T-cell (primary cell): ENCODE results near the gene ZKSCAN2. TPM values are rescaled to one million over a fixed set of nuclear protein-coding genes. Genes with fewer than 3 reads are reported as not detected.

Source experiments
- ATAC-seq, 4 experiments: fragments of 200-7000 bp in 3 of 4; fragments of 150-1000 bp in 1 of 4; cut with Tn5 transposase; replicated peaks in 1 of 4; 1 replicate in 3 of 4; 2 replicates in 1 of 4; pipeline ENCODE4 v1.10.0; 2021; ENCODE audit warnings: moderate library complexity in 3 of 4, mild to moderate bottlenecking in 2 of 4, moderate number of reproducible peaks in 1 of 4
- CTCF ChIA-PET, 2 donors: fragments of 300-600 bp; sonication (Branson Sonifier 250); formaldehyde crosslinking; loops; one replicate each; lab custom pipeline; 2022; ENCODE audit warnings: antibody characterized with exemption in 2 of 2; lab: Charles Lee
- POLR2A ChIA-PET, 2 donors: fragments of 300-600 bp; sonication (Branson Sonifier 250); formaldehyde crosslinking; loops; one replicate each; lab custom pipeline; 2022; ENCODE audit warnings: antibody characterized with exemption in 2 of 2; lab: Charles Lee
- DNase-seq, 35 experiments: peaks; one replicate each; pipeline versions ENCODE4 v3.0.0 to v3.0.0-alpha.2; 2013 to 2023
- H3K27ac ChIP-seq: one replicate; pipeline ENCODE4 v1.5.1; 2013; ENCODE audit warnings: low read length
- H3K27me3 ChIP-seq, 2 experiments: replicated peaks in 1 of 2; 1 replicate in 1 of 2; 2 replicates in 1 of 2; pipeline versions ENCODE4 v1.6.1 to v1.7.0; 2013; ENCODE audit warnings: low read length in 1 of 2, mixed read lengths in 1 of 2; ENCODE audit not compliant: control insufficient read depth in 2 of 2, insufficient read depth in 2 of 2; ENCODE audit errors: extremely low read depth in 1 of 2
- H3K36me3 ChIP-seq, 2 donors: 1 replicate in 1 of 2; 2 replicates in 1 of 2; pipeline versions ENCODE4 v1.6.1 to v1.7.0; 2013; ENCODE audit warnings: low read length in 1 of 2; ENCODE audit not compliant: control insufficient read depth in 2 of 2, insufficient read depth in 1 of 2; ENCODE audit errors: extremely low read depth in 1 of 2
- H3K4me1 ChIP-seq, 2 experiments: 1 replicate in 1 of 2; 2 replicates in 1 of 2; pipeline versions ENCODE4 v1.6.1 to v1.7.0; 2013; ENCODE audit warnings: low read length in 2 of 2, mixed read lengths in 1 of 2; ENCODE audit not compliant: insufficient read depth in 2 of 2, control insufficient read depth in 1 of 2; ENCODE audit errors: extremely low read depth in 1 of 2
- H3K4me3 ChIP-seq, 2 donors: 1 replicate in 1 of 2; 2 replicates in 1 of 2; pipeline versions ENCODE4 v1.5.1 to v1.7.0; 2013; ENCODE audit warnings: mild to moderate bottlenecking in 2 of 2, low read length in 1 of 2, moderate library complexity in 1 of 2; ENCODE audit not compliant: control insufficient read depth in 1 of 2; ENCODE audit errors: extremely low read depth in 1 of 2
- H3K9me3 ChIP-seq: 2 replicates; pipeline ENCODE4 v1.7.0; 2013
- H3K27ac Mint-ChIP-seq, 2 donors: one replicate each; pipeline ENCODE4 v1.8.0; 2020 to 2021; ENCODE audit warnings: mild to moderate bottlenecking in 2 of 2, mixed read lengths in 2 of 2
- H3K27me3 Mint-ChIP-seq, 2 donors: one replicate each; pipeline ENCODE4 v1.8.0; 2021 to 2022; ENCODE audit warnings: mixed read lengths in 2 of 2
- H3K36me3 Mint-ChIP-seq: one replicate; pipeline ENCODE4 v1.8.0; 2021; ENCODE audit warnings: mixed read lengths
- H3K4me1 Mint-ChIP-seq, 3 donors: one replicate each; pipeline ENCODE4 v1.8.0; 2020 to 2022; ENCODE audit warnings: mixed read lengths in 3 of 3, mild to moderate bottlenecking in 1 of 3
- H3K4me3 Mint-ChIP-seq, 3 donors: one replicate each; pipeline ENCODE4 v1.8.0; 2020 to 2022; ENCODE audit warnings: mild to moderate bottlenecking in 3 of 3, mixed read lengths in 3 of 3, moderate library complexity in 3 of 3
- H3K9me3 Mint-ChIP-seq, 3 donors: one replicate each; pipeline ENCODE4 v1.8.0; 2020 to 2022; ENCODE audit warnings: mixed read lengths in 3 of 3
- WGBS: methylation state at CpG from one replicate; pipeline ENCODE4 v1.1.5; 2013; ENCODE audit warnings: missing lambda C conversion rate; ENCODE audit not compliant: insufficient coverage; 5-methylcytosine and 5-hydroxymethylcytosine counted together
- total RNA-seq, 35 experiments: library from RNA in 6 of 35; stranded (reverse) in 6 of 35; fragments of 120-200 nt in 1 of 35; gene quantifications; one replicate each; pipeline versions ENCODE4 v1.2.1 to v1.2.4 and lab custom pipeline; 2013 to 2026

Gene ZKSCAN2
- total RNA-seq, 5 donors from 2014 or later (not counting 1 experiment from before 2014, with no cell fraction given), result 3.2 to 6.4 (median 4.7) TPM

DNA sequence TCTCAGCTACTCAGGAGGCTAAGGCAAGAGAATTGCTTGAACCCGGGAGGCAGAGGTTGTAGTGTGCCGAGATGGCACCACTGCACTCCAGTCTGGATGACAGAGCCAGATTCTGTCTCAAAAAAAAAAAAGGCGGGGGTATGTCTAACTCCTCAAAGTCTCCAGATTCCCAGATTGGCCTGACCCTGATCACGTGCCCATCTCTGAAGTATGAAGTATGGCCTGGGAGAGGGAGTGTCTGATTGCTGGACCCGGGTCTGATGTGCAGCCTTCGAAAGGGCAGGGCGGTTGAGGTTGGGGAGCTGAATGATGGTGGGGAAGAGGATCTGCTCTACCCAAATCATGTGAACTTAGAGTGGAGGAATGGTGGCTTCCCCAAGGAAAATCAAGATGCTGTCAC lies 58.2 kb downstream of the ZKSCAN2 start:
- Histone ChIP-seq H3K36me3 (no peaks in the 10 kb centered on the region), H3K4me3 (no peak overlapping the region), H3K27me3 (no peaks in the 10 kb centered on the region), H3K4me1 (no peaks in the 10 kb centered on the region), H3K27ac (no peak overlapping the region), H3K9me3 (no peaks in the 10 kb centered on the region)
- ChIA-PET CTCF (no interaction called here), POLR2A (no interaction called here)
- no peak for DNase-seq
- no peak for ATAC-seq
- Mint-ChIP-seq H3K36me3 (no peaks in the 10 kb centered on the region), H3K4me3 (no peak overlapping the region), H3K27me3 (no peaks in the 10 kb centered on the region), H3K27ac (no peak overlapping the region), H3K4me1 (no peaks in the 10 kb centered on the region), H3K9me3 (no peaks in the 10 kb centered on the region)
- WGBS, result 98% methylated on average over 6 of the region's 7 CpGs

GRCh38 chr16:25198021-25198420 lies 59.6 kb downstream of the ZKSCAN2 start:
- DNase-seq (no peak), ATAC-seq (no peak)
- Mint-ChIP-seq H3K36me3 (no peaks in the 10 kb centered on the region), H3K27ac (no peak overlapping the region), H3K9me3 (no peaks in the 10 kb centered on the region), H3K4me1 (no peaks in the 10 kb centered on the region), H3K27me3 (no peaks in the 10 kb centered on the region), H3K4me3 (no peak overlapping the region)
- ChIA-PET POLR2A (no interaction called here), CTCF (no interaction called here)
- Histone ChIP-seq H3K27ac (no peak overlapping the region), H3K4me3 (no peak overlapping the region), H3K4me1 (no peaks in the 10 kb centered on the region), H3K27me3 (no peaks in the 10 kb centered on the region), H3K9me3 (no peaks in the 10 kb centered on the region), H3K36me3 (no peaks in the 10 kb centered on the region)
- WGBS, result no CpG with 5 or more reads among the region's 4 CpGs

GRCh38 chr16:25194273-25194878 lies 63.3 kb downstream of the ZKSCAN2 start:
- POLR2A ChIA-PET, result no interaction called here
- no peaks in the 10 kb centered on the region for H3K4me1 ChIP-seq
- 93% methylated on average over 3 of the region's 7 CpGs for WGBS

DNA sequence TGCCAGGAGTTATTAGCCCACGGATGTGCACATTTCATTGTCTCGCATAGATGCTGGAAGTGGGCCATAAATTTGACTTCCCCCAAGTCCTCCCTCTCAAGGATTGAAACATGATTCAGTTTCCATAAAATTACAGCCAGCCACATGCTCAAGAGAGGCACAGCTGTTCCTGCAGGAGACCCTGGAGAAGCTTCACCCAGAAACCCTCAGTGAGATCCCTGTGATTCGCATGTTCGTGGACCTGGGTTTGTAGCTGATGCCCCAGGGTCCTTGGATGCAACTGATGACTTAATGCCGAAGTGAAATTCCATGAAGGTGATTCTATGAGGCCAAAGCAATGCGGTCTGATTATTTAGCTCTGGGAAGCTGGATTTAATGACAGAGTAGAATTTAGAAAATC lies 65.5 kb downstream of the ZKSCAN2 start:
- Histone ChIP-seq H3K9me3 (no peaks in the 10 kb centered on the region), H3K4me3 (no peak overlapping the region), H3K36me3 (no peaks in the 10 kb centered on the region), H3K4me1 (no peaks in the 10 kb centered on the region), H3K27me3 (no peaks in the 10 kb centered on the region), H3K27ac (no peak overlapping the region)
- Mint-ChIP-seq H3K27ac (no peak overlapping the region), H3K4me1 (no peaks in the 10 kb centered on the region), H3K9me3 (no peaks in the 10 kb centered on the region), H3K4me3 (no peak overlapping the region), H3K36me3 (peaks cover 3% of the 10 kb centered on the region), H3K27me3 (no peaks in the 10 kb centered on the region)
- DNase-seq (no peak), ATAC-seq (no peak)
- POLR2A ChIA-PET, result no interaction called here
- 83% methylated on average over 4 of the region's 6 CpGs for WGBS
- CTCF ChIA-PET, result no interaction called here

More at GRCh38 chr16:25194273-25194878, 63.3 kb downstream of the ZKSCAN2 start:
- H3K9me3 Mint-ChIP-seq, result no peaks in the 10 kb centered on the region
- no peak overlapping the region for H3K4me3 Mint-ChIP-seq
- no peaks in the 10 kb centered on the region for H3K9me3 ChIP-seq
- peaks cover 3% of the 10 kb centered on the region for H3K36me3 Mint-ChIP-seq
- H3K27ac ChIP-seq, result no peak overlapping the region
- H3K27me3 Mint-ChIP-seq, result no peaks in the 10 kb centered on the region
- CTCF ChIA-PET, result interaction anchor here in 1 of 2 donors (0.6 kb wide), 1 partner anchor 23 kb away, joined by 5 read pairs; no protein-coding TSS in a partner anchor
- no peak overlapping the region for H3K27ac Mint-ChIP-seq
- no peak overlapping the region for H3K4me3 ChIP-seq
- DNase-seq (no peak), ATAC-seq (no peak)
- no peaks in the 10 kb centered on the region for H3K4me1 Mint-ChIP-seq
- H3K36me3 ChIP-seq, result no peaks in the 10 kb centered on the region
- no peaks in the 10 kb centered on the region for H3K27me3 ChIP-seq

- ChIA-PET CTCF (no interaction called here), POLR2A (no interaction called here)
- H3K9me3 Mint-ChIP-seq, result no peaks in the 10 kb centered on the region
- H3K27me3 Mint-ChIP-seq, result no peaks in the 10 kb centered on the region
- H3K4me1 ChIP-seq, result no peaks in the 10 kb centered on the region
- H3K36me3 Mint-ChIP-seq, result peaks cover 3% of the 10 kb centered on the region
- ATAC-seq (no peak), DNase-seq (no peak)
- H3K36me3 ChIP-seq, result no peaks in the 10 kb centered on the region
- H3K4me3 Mint-ChIP-seq, result no peak overlapping the region
- no peaks in the 10 kb centered on the region for H3K4me1 Mint-ChIP-seq
- H3K27ac Mint-ChIP-seq, result no peak overlapping the region
- H3K9me3 ChIP-seq, result no peaks in the 10 kb centered on the region
- WGBS, result 100% methylated on average over 4 of the region's 6 CpGs
- no peak overlapping the region for H3K4me3 ChIP-seq
- H3K27me3 ChIP-seq, result no peaks in the 10 kb centered on the region
- H3K27ac ChIP-seq, result no peak overlapping the region
These were observed 68.3 kb downstream of the ZKSCAN2 start for GRCh38 chr16:25189305-25189704.

GRCh38 chr16:25187491-25187795 lies 70.2 kb downstream of the ZKSCAN2 start:
- H3K4me1 ChIP-seq, result no peaks in the 10 kb centered on the region
- WGBS, result 97% methylated on average over 3 of the region's 3 CpGs
- no peak overlapping the region for H3K27ac Mint-ChIP-seq
- H3K4me1 Mint-ChIP-seq, result no peaks in the 10 kb centered on the region
- DNase-seq (no peak), ATAC-seq (no peak)
- H3K27me3 ChIP-seq, result no peaks in the 10 kb centered on the region
- no peaks in the 10 kb centered on the region for H3K36me3 ChIP-seq
- H3K9me3 ChIP-seq, result no peaks in the 10 kb centered on the region
- ChIA-PET POLR2A (no interaction called here), CTCF (no interaction called here)
- H3K4me3 ChIP-seq, result no peak overlapping the region
- H3K4me3 Mint-ChIP-seq, result no peak overlapping the region
- H3K9me3 Mint-ChIP-seq, result no peaks in the 10 kb centered on the region
- H3K27ac ChIP-seq, result no peak overlapping the region
- no peaks in the 10 kb centered on the region for H3K27me3 Mint-ChIP-seq
- H3K36me3 Mint-ChIP-seq, result peaks cover 3% of the 10 kb centered on the region
